Cardiac muscle cell (in vitro differentiated cells and primary cell): ENCODE results near the gene IL10RA. TPM values are rescaled to one million over a fixed set of nuclear protein-coding genes. Genes with fewer than 3 reads are reported as not detected.
"Not testable (repeated sequence)": the region's sequence is repeated elsewhere in the genome, so short reads cannot be mapped to it uniquely, and the experiment has no call there.

Experiments
- DNase-seq, 2 donors: peaks; one replicate each; pipeline versions ENCODE4 v3.0.0 to v3.0.0-alpha.2; 2010 to 2017; ENCODE audit warnings: low read depth in 1 of 2, low spot score in 1 of 2
- H3K27ac ChIP-seq: fragments of 200-600 bp; sonication (generic); 2 replicates; pipeline ENCODE4 v1.5.1; 2016
- H3K27me3 ChIP-seq: fragments of 200-600 bp; sonication (generic); 2 replicates; pipeline ENCODE4 v1.6.0; 2016; ENCODE audit warnings: control low read depth
- H3K36me3 ChIP-seq: fragments of 200-600 bp; sonication (generic); 2 replicates; pipeline ENCODE4 v1.5.1; 2016; ENCODE audit warnings: control low read depth
- H3K4me1 ChIP-seq: fragments of 200-600 bp; sonication (generic); 2 replicates; pipeline ENCODE4 v1.8.1; 2017; ENCODE audit warnings: low read depth, mild to moderate bottlenecking, mixed run types
- H3K4me3 ChIP-seq: fragments of 200-600 bp; sonication (generic); 2 replicates; pipeline ENCODE4 v1.5.1; 2016; ENCODE audit warnings: mild to moderate bottlenecking
- H3K9me3 ChIP-seq: fragments of 200-600 bp; sonication (generic); 2 replicates; pipeline ENCODE4 v1.5.1; 2017; ENCODE audit warnings: low read depth, mild to moderate bottlenecking, control low read depth
- polyA plus RNA-seq: library from polyadenylated mRNA; unstranded; fragments of >200 nt; fragmentation: Nextera tagmentation; extraction: Ambion mirVana; gene quantifications from 2 replicates; pipeline ENCODE4 v1.2.1, GENCODE V29; 2016
- total RNA-seq: library from RNA; depleted of rRNA; stranded (reverse); fragments of >200 nt; gene quantifications from 2 replicates; pipeline ENCODE4 v1.2.3, GENCODE V29; 2016
- TF ChIP-seq, protein P1 (sequence below): IDR thresholded peaks from 2 replicates; pipeline ENCODE4 v1.5.1; 2012; ENCODE audit warnings: low read depth, mild to moderate bottlenecking, low read length

IL10RA gene
- total and polyA plus RNA-seq, 2 experiments from 2014 or later = not detected

DNA sequence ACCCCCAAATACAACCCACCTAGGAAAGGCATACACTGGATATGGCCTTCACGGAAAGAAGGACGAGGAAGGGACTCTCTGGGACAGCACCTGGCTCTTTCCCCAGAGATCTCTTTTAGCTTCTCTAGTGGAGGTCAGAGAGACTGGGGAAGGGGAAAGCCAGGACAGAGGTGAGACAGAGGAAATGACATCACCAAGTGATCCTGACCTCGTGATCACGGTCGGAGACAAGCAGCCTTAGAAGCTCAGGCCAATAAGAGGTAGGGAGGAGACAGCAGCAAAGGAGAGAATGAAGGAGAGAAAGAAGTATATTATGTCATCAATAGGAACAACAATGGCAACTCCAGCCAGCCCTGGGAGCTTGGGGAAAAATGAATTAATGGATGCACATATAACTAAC lies 41.6 kb upstream of the IL10RA start:
- no peaks in the 10 kb centered on the region for H3K9me3 ChIP-seq
- no peaks in the 10 kb centered on the region for H3K4me1 ChIP-seq
- H3K27ac ChIP-seq = no peak overlapping the region
- H3K27me3 ChIP-seq = no peaks in the 10 kb centered on the region
- DNase-seq = no peak
- TF ChIP-seq, protein P1, sequence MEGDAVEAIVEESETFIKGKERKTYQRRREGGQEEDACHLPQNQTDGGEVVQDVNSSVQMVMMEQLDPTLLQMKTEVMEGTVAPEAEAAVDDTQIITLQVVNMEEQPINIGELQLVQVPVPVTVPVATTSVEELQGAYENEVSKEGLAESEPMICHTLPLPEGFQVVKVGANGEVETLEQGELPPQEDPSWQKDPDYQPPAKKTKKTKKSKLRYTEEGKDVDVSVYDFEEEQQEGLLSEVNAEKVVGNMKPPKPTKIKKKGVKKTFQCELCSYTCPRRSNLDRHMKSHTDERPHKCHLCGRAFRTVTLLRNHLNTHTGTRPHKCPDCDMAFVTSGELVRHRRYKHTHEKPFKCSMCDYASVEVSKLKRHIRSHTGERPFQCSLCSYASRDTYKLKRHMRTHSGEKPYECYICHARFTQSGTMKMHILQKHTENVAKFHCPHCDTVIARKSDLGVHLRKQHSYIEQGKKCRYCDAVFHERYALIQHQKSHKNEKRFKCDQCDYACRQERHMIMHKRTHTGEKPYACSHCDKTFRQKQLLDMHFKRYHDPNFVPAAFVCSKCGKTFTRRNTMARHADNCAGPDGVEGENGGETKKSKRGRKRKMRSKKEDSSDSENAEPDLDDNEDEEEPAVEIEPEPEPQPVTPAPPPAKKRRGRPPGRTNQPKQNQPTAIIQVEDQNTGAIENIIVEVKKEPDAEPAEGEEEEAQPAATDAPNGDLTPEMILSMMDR = no peak
- no peaks in the 10 kb centered on the region for H3K36me3 ChIP-seq
- H3K4me3 ChIP-seq = no peak overlapping the region

DNA sequence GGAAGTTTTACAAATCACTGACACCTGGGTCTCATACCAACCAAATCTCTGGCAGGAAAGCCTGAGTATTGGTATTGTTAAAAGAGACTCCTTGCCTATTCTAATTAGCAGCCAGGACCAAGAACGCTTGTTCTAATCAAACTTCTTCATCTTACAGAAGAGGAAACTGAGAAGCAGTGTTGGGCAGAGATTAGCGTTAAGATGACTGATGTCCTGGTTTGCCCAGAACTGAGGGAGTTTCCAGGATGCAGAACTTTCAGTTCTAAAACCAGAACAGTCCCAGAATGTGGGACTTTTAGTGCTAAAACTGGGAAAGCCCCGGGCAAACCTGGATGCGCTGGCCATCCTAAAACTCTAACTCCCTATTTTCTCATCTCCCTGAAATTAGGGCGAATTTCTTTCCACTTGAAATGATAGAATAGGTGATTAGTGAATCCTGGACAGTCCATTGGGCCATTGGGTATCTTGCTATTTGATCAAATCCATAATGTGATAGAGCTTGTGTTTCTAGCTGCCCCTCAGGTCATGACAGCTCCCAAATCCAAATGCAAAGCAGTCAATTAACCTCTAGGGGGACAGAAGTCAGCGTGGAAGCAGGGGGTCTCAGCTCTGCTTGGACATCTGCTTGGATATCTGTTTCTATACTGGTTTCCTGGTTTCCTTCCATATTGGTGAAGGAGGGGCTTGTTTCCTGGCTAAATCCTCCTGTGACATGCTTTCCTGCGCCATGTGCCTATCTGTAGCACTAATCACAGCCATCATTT lies 41.0 kb upstream of the IL10RA start:
- H3K36me3 ChIP-seq = no peaks in the 10 kb centered on the region
- DNase-seq = no peak
- no peaks in the 10 kb centered on the region for H3K27me3 ChIP-seq
- H3K27ac ChIP-seq = no peak overlapping the region
- no peaks in the 10 kb centered on the region for H3K9me3 ChIP-seq
- H3K4me1 ChIP-seq = peaks cover 2% of the 10 kb centered on the region
- H3K4me3 ChIP-seq = no peak overlapping the region
- TF ChIP-seq, protein P1 = no peak

DNA sequence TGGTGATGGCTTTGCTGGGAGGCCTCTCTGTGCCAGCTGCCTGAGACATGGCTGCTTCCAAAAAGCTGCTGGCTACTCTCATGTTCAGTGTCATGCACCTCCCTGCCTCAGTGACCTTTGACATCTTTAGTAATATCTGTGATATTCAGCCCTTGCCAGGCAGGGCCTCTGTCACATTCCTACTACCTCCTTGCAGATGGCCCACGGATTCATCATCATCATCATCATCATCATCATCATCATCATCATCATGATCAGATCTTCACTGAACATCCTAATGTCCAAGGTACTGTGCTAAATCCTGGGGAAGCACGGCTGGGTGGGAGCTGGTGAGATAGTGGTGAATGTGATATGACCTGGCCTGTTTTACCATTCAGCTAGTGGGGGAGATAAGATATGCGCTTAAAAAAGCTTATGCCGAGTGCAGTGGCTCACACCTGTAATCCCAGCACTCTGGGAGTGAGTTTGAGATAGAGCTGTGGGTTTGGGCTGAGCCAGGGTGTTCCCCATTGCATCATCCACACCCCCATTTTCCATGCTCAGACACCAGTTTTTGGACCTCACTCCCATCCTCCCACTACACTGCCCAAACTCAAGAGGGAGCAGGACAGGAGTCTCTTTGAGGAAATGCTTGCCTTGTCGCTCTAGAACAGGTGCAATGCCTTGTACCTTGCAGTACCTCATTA lies 39.9 kb upstream of the IL10RA start:
- H3K4me1 ChIP-seq = peaks cover 4% of the 10 kb centered on the region
- H3K9me3 ChIP-seq = no peaks in the 10 kb centered on the region
- H3K36me3 ChIP-seq = no peaks in the 10 kb centered on the region
- H3K27ac ChIP-seq = no peak overlapping the region
- DNase-seq = no peak
- TF ChIP-seq, protein P1 = no peak
- H3K27me3 ChIP-seq = no peaks in the 10 kb centered on the region
- H3K4me3 ChIP-seq = no peak overlapping the region

DNA sequence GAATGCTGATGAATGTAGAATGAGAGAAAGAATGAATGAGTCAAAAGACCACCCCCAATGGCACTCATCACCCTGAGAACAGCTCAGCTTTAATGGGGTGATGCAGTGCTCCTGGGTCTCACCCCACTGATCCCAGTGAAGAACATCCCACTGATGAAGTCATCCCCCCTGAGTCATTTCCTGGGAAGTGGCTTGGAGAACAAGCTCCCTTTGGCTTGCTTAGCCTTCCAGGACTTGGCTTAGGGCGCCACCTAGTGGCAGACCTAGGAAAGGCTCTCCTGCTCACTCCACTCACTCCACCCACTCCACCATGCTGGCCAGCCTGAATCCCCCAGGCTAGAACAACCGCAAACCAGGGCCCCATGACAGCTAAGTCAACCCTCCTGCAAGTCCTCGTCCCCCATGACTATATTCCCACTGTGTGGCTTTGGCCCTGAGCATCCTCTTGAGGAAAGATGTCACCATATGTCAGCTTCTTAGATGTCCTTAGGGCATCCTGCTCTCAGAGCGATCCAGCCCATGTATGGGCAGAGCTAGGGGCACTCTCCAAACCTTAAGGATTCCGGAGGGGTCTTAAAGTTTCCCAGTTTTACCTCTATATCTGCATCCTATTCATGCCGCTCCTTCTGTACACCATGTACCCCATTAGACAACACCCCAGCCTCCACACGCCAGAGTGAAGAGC lies 39.2 kb upstream of the IL10RA start:
- TF ChIP-seq, protein P1 = peak; percentile 96

DNA sequence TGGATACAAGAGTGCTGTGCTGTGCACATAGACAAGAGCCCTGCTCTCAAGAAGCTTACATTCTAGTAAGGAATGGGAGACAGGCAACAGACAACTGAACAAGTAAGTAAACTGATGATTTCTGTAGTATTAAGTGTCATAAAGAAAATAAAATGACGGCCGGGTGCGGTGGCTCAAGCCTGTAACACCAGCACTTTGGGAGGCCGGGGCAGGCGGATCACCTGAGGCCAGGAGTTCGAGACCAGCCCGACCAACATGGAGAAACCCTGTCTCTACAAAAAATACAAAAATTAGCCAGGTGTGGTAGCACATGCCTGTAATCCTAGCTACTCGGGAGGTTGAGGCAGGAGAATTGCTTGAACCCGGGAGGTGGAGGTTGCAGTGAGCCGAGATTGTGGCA lies 38.4 kb upstream of the IL10RA start:
- not testable (repeated sequence) for DNase-seq, H3K9me3 ChIP-seq, H3K27me3 ChIP-seq, H3K4me1 ChIP-seq, H3K36me3 ChIP-seq, H3K4me3 ChIP-seq, H3K27ac ChIP-seq

More for the DNA sequence above, 39.2 kb upstream of the IL10RA start:
- peaks cover 4% of the 10 kb centered on the region for H3K4me1 ChIP-seq
- no peaks in the 10 kb centered on the region for H3K27me3 ChIP-seq
- H3K36me3 ChIP-seq = no peaks in the 10 kb centered on the region
- no peak overlapping the region for H3K27ac ChIP-seq
- H3K9me3 ChIP-seq = no peaks in the 10 kb centered on the region
- peak; percentile 90 to 93 for DNase-seq
- no peak overlapping the region for H3K4me3 ChIP-seq

DNA sequence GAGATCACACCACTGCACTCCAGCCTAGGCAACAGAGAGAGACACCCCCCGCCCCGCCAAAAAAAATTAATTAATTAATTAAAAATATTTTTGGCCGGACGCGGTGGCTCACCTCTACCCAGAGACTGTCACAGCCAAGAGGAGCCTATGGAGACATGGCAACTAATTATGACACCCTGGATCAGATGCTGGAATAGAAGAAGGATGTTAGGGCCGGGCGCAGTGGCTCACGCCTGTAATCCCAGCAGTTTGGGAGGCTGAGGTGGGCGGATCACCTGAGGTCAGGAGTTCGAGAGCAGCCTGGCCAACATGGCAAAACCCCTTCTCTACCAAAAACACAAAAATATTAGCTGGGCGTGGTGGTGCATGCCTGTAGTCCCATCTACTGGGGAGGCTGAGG lies 37.7 kb upstream of the IL10RA start:
- not testable (repeated sequence) for H3K36me3 ChIP-seq, H3K4me3 ChIP-seq, H3K4me1 ChIP-seq, DNase-seq, H3K27ac ChIP-seq, H3K9me3 ChIP-seq, H3K27me3 ChIP-seq
